Transverse colon (tissue), 4 donors: Measurements from ENCODE around the gene BCO1. TPM values are rescaled to one million over a fixed set of nuclear protein-coding genes. Genes with fewer than 3 reads are reported as not detected.
A peak's percentile ranks its signal among the peaks of the same experiment; 100 is the strongest.

Source experiments
- DNase-seq: peaks from one replicate; pipeline ENCODE4 v3.0.0-alpha.2; 2019
- H3K27ac ChIP-seq, 4 donors: fragments of 200-600 bp; sonication (generic); 2 replicates each; pipeline ENCODE4 v1.5.1; 2016 to 2018; ENCODE audit warnings: inconsistent platforms in 4 of 4
- H3K27me3 ChIP-seq: fragments of 200-600 bp; sonication (generic); 2 replicates; pipeline ENCODE4 v1.5.1; 2017; ENCODE audit warnings: inconsistent platforms
- H3K36me3 ChIP-seq, 4 donors: fragments of 200-600 bp; sonication (generic); 2 replicates each; pipeline ENCODE4 v1.5.1; 2017 to 2019; ENCODE audit warnings: inconsistent platforms in 4 of 4
- H3K4me1 ChIP-seq, 4 donors: fragments of 200-600 bp; sonication (generic); 2 replicates each; pipeline ENCODE4 v1.5.1; 2017 to 2020; ENCODE audit warnings: inconsistent platforms in 4 of 4
- H3K4me3 ChIP-seq, 4 donors: fragments of 200-600 bp; sonication (generic); 1 replicate in 1 of 4; 2 replicates in 3 of 4; pipeline versions ENCODE4 v1.5.1 to v1.6.1; 2017 to 2019; ENCODE audit warnings: inconsistent platforms in 4 of 4
- H3K9me3 ChIP-seq, 2 donors: fragments of 200-600 bp; sonication (generic); 2 replicates each; pipeline ENCODE4 v1.5.1; 2017 to 2019; ENCODE audit warnings: inconsistent platforms in 2 of 2
- CTCF ChIP-seq, 5 experiments: fragments of 200-600 bp in 3 of 5; fragments of 450-650 bp in 2 of 5; sonication (generic) in 3 of 5; IDR thresholded peaks; 1 replicate in 2 of 5; 2 replicates in 3 of 5; pipeline ENCODE4 v1.5.1; 2016 to 2017; ENCODE audit warnings: antibody characterized with exemption in 5 of 5, inconsistent platforms in 3 of 5, mild to moderate bottlenecking in 2 of 5, moderate library complexity in 1 of 5
- EP300 ChIP-seq: sonication (generic); formaldehyde crosslinking; IDR thresholded peaks from one replicate; pipeline ENCODE4 v1.6.1; 2017; ENCODE audit warnings: antibody characterized with exemption, low read depth
- POLR2A ChIP-seq: fragments of 450-650 bp; IDR thresholded peaks from one replicate; pipeline ENCODE4 v1.6.1; 2016; ENCODE audit warnings: antibody characterized with exemption, mild to moderate bottlenecking, moderate library complexity
- POLR2AphosphoS5 ChIP-seq, 3 donors: sonication (generic); formaldehyde crosslinking; IDR thresholded peaks; one replicate each; pipeline ENCODE4 v1.6.1; 2016; ENCODE audit warnings: antibody characterized with exemption in 3 of 3
- WGBS, 2 donors: methylation state at CpG; one replicate each; pipeline ENCODE4 v1.1.5; 2018; ENCODE audit warnings: low coverage in 1 of 2; 5-methylcytosine and 5-hydroxymethylcytosine counted together
- in situ Hi-C, 4 donors: fragments of 200-750 bp; cut with MboI; loops; one replicate each; pipeline versions ENCODE4 v1.15.0 to v1.15.1; 2017; ENCODE audit warnings: low sequenced_read_pairs in 3 of 4, low pct_ligation_motif_present in 1 of 4, low pct_unique_long_range_greater_than_20kb in 1 of 4
- intact Hi-C: fragments of 100-400 bp; cut with DNase I; formaldehyde crosslinking; loops from one replicate; pipeline ENCODE4 v1.15.1; 2023; ENCODE audit warnings: low total_unique reads
- total RNA-seq, 4 donors: library from RNA; depleted of rRNA; stranded (reverse); fragments of >200 nt; gene quantifications; one replicate each; pipeline ENCODE4 v1.1.0, GENCODE V29; 2016

Gene BCO1
- total RNA-seq, 4 donors from 2014 or later = 1.6 to 18.3 (median 4.0) TPM

GRCh38 chr16:81286190-81286589 is 47.7 kb downstream of the BCO1 start:
- no peaks in the 10 kb centered on the region for H3K4me1 ChIP-seq
- H3K9me3 ChIP-seq = no peaks in the 10 kb centered on the region
- H3K27ac ChIP-seq = no peak overlapping the region
- intact Hi-C loops (no loop called here), in situ Hi-C loops (no loop called here)
- H3K4me3 ChIP-seq = no peak overlapping the region
- H3K36me3 ChIP-seq = no peaks in the 10 kb centered on the region
- no peaks in the 10 kb centered on the region for H3K27me3 ChIP-seq
- WGBS, 2 donors = 64 to 78% methylated on average over 1 of the region's 1 CpG
- no peak for DNase-seq
- TF ChIP-seq CTCF (IDR thresholded peaks at IDR 0.05) = no peak
- TF ChIP-seq POLR2A = no peak
- TF ChIP-seq POLR2AphosphoS5 (IDR thresholded peaks at IDR 0.05) = no peak
- TF ChIP-seq EP300 = no peak

- intact Hi-C loops = no loop called here
- Histone ChIP-seq H3K27me3 (no peaks in the 10 kb centered on the region), H3K27ac (no peak overlapping the region), H3K9me3 (no peaks in the 10 kb centered on the region), H3K4me3 (no peak overlapping the region), H3K36me3 (no peaks in the 10 kb centered on the region), H3K4me1 (peaks cover 5 to 21% (median 14%) of the 10 kb centered on the region in 4 donors)
- WGBS, 2 donors = 86 to 100% methylated on average over 3 to 9 of the region's 9 CpGs
- TF ChIP-seq EP300 (no peak), POLR2A (no peak), POLR2AphosphoS5 (IDR thresholded peaks at IDR 0.05) (no peak), CTCF (IDR thresholded peaks at IDR 0.05) (no peak)
- in situ Hi-C loops = no loop called here
- no peak for DNase-seq
These were observed 52.6 kb downstream of the BCO1 start for GRCh38 chr16:81291117-81291516.

GRCh38 chr16:81292936-81293335 is 54.4 kb downstream of the BCO1 start:
- Histone ChIP-seq H3K4me1 (peaks cover 5 to 21% (median 14%) of the 10 kb centered on the region in 4 donors), H3K36me3 (no peaks in the 10 kb centered on the region), H3K4me3 (no peak overlapping the region), H3K9me3 (no peaks in the 10 kb centered on the region), H3K27me3 (no peaks in the 10 kb centered on the region), H3K27ac (peak overlapping the region in 1 of 4 donors; percentile 72)
- in situ Hi-C loops (no loop called here), intact Hi-C loops (no loop called here)
- WGBS, 2 donors = 88 to 93% methylated on average over 2 to 5 of the region's 5 CpGs
- TF ChIP-seq POLR2AphosphoS5 (IDR thresholded peaks at IDR 0.05) (no peak), EP300 (no peak), POLR2A (no peak), CTCF (IDR thresholded peaks at IDR 0.05) (no peak)
- no peak for DNase-seq

GRCh38 chr16:81293909-81294802 is 55.7 kb downstream of the BCO1 start:
- Histone ChIP-seq H3K4me1 (peaks cover 5 to 21% (median 14%) of the 10 kb centered on the region in 4 donors), H3K27me3 (no peaks in the 10 kb centered on the region), H3K36me3 (no peaks in the 10 kb centered on the region), H3K27ac (peak overlapping the region; percentile 72 to 79 (median 74)), H3K4me3 (no peak overlapping the region), H3K9me3 (no peaks in the 10 kb centered on the region)
- WGBS, 2 donors = 37 to 45% methylated on average over 9 to 11 of the region's 11 CpGs
- DNase-seq = no peak
- TF ChIP-seq POLR2A (peak; percentile 22), POLR2AphosphoS5 (IDR thresholded peaks at IDR 0.05) (peak in 1 of 3 donors; percentile 51), EP300 (no peak), CTCF (IDR thresholded peaks at IDR 0.05) (no peak)
- in situ Hi-C loops (no loop called here), intact Hi-C loops (no loop called here)
